ENCODE results near the gene NTF3.

DNA sequence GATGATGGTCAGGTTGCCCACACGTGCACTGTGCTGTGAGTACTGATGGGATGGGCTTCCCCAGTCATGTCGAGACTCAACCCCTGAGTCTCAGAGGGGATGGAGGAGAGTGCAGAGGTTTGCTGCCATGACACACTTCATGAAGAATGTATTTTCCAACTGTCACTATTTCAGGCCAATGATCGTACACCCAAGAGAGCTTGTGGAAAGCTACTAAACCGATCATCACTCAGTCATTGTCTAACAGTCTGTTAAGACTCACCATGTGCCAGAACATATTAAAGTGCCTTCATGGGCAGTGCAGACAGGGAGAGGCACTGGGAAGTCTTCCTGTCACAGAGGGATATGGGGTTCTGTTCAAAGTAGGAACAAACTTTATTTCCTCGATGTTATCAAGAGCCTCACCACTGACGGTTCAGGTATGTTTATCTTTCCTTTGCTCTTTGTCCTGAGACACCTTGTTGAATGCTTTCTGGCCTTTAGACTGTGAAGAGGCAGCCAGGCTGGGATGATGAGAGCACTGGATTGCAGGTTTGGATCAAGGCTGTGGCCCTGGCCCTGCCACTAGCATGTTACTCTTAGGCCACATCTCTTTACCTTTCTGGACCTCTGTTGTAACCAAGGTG is 41.6 kb upstream of the NTF3 start:
- TF ChIP-seq CTCF (tag by site-specific recombination; IDR thresholded peaks at IDR 0.05) (no peak), ZNF529 (tag by site-specific recombination; IDR thresholded peaks at IDR 0.05; ENCODE audit: insufficient replicate concordance) (no peak), SETDB1 (IDR thresholded peaks at IDR 0.05; ENCODE audit: insufficient read length, low read length) (no peak), REST (tag by site-specific recombination; IDR thresholded peaks at IDR 0.05) (no peak), IKZF3 (tag by site-specific recombination; IDR thresholded peaks at IDR 0.05) (no peak), PRDM1 (tag by site-specific recombination; IDR thresholded peaks at IDR 0.05) (no peak), ZNF398 (tag by site-specific recombination; IDR thresholded peaks at IDR 0.05) (no peak), ZFP37 (tag by site-specific recombination; IDR thresholded peaks at IDR 0.05) (no peak), ZNF530 (tag by site-specific recombination; IDR thresholded peaks at IDR 0.05; ENCODE audit: low read depth) (no peak), ZNF792 (tag by site-specific recombination; IDR thresholded peaks at IDR 0.05) (no peak)
- TF ChIP-seq, protein P1, sequence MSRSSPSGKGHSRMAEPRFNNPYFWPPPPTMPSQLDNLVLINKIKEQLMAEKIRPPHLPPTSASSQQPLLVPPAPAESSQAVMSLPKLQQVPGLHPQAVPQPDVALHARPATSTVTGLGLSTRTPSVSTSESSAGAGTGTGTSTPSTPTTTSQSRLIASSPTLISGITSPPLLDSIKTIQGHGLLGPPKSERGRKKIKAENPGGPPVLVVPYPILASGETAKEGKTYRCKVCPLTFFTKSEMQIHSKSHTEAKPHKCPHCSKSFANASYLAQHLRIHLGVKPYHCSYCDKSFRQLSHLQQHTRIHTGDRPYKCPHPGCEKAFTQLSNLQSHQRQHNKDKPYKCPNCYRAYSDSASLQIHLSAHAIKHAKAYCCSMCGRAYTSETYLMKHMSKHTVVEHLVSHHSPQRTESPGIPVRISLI (tag by site-specific recombination; IDR thresholded peaks at IDR 0.05) = no peak
